ENCODE data around the gene MACROH2A2.
"Not testable (repeated sequence)": the region's sequence is repeated elsewhere in the genome, so short reads cannot be mapped to it uniquely, and the experiment has no call there.

The MACROH2A2 gene

GRCh38 chr10:70052462-70053217 is at the start of gene MACROH2A2:
TSS of gene MACROH2A2 (plus strand) at chr10:70052846. CDS start at chr10:70075659, 22,813 bp downstream.
- DNase-seq (ENCODE audit: low spot score): no peak

GRCh38 chr10:70007116-70007820 is 45.4 kb upstream of the MACROH2A2 start:
- DNase-seq (ENCODE audit: low spot score): no peak

DNA sequence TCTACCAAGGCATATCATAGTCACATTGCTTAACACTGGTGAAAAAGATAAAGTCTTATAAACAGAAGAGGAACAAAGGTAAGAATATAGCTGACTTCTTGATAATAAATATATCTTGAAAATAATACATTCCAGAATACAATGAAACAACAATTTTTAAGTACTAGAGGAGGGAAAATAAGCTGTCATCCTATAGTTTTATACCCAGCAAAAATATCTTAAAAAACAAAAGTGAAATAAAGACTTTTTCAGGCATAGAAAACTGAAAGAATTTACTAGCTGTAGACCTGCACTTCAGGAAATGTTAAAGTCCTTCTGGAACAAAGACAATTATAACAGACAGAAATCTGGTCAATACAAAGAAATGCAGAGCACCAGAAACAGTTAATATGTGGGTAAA is 21.4 kb upstream of the MACROH2A2 start:
- DNase-seq (ENCODE audit: low spot score): no peak

DNA sequence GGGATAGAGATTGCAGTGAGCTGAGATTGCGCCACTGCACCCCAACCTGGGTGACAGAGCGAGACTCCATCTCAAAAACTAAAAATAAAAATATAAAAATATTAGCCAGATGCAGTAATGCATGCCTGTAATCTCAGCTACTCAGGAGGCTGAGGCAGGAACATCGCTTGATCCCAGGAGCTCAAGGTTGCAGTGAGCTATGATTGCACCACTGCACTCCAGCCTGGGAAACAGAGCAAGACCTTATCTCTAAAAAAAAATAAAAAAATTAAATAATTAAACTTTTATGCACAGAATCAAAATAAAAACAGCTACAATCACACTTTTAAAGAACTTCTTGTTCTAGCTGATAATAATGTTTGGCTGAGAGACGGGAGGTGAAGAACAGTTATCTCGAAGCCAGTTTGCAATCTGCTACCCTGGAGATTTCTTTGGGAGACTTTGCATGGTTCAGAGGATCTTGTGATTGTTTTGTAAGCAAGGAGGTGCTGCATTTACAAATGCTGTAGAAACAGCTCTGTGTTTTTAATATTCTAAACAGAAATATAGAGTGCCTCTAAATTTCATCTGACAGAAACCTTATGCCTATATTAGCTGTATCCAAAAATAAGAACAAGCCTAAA is 19.9 kb upstream of the MACROH2A2 start:
- no peak for DNase-seq (ENCODE audit: low spot score)

- DNase-seq (ENCODE audit: low spot score): no peak
Observed at GRCh38 chr10:70034232-70034631, 18.4 kb upstream of the MACROH2A2 start.

GRCh38 chr10:70035531-70035930 is 17.1 kb upstream of the MACROH2A2 start:
- no peak for DNase-seq (ENCODE audit: low spot score)

- no peak for DNase-seq (ENCODE audit: low spot score)
Observed at GRCh38 chr10:70038923-70039322, 13.7 kb upstream of the MACROH2A2 start.

- no peak for DNase-seq (ENCODE audit: low spot score)
Observed at GRCh38 chr10:70041016-70041415, 11.6 kb upstream of the MACROH2A2 start.

DNA sequence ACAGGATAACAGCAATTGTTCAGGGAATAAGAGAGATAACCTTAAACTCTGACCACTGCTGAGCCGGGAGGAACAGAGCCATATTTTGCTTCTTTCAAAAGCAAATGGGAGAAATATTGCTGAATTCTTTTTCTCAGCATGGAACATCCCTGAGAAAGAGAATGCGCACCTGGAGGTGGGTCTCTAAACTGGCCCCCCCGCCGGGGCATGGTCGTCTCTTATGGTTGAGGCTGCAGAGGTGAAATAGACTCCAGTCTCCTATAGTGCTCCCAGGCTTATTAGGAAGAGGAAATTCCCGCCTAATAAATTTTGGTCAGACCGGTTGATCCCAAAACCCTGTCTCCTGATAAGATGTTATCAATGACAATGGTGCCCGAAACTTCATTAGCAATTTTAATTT is 10.9 kb upstream of the MACROH2A2 start:
- not testable (repeated sequence) for DNase-seq (ENCODE audit: low spot score)

GRCh38 chr10:70047066-70047465 is 5.6 kb upstream of the MACROH2A2 start:
- DNase-seq (ENCODE audit: low spot score): not testable (repeated sequence)

- DNase-seq (ENCODE audit: low spot score): no peak
Observed at GRCh38 chr10:70048030-70048723, 4.5 kb upstream of the MACROH2A2 start.

GRCh38 chr10:70051848-70052247 is 798 bp upstream of the MACROH2A2 start:
- DNase-seq (ENCODE audit: low spot score): no peak

DNA sequence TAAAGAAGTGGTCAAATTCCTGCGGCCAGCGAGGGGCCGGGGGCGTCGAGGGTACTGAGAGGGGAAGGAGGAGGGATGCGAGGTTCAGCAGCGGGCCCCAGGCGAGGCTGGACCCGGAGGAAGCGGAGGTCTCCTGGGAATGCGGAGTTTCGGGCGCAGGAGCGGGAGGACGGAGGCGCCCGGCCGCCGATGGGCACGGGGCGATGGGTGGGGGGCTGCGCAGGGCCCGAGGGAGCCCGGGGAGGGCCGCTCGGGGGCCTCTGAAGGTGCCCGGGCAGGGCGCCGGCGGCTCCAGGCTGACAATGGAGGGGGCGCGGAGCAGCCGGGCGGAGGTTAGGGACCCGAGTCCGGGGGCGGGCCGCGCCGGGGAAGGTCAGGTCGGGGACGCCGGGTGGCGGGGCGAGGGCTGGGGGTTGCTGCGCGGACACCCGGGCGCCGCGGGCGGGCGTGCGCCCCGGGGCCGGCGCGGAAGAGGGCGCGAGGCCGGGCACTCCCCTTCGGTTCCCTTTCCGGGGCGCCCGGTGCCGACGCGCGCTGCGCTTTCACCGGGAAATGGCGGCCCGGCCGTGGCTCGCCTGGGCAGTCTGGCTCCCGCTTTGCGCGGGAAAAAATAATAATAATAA is 683 bp downstream of the MACROH2A2 start:
- DNase-seq (ENCODE audit: low spot score): no peak

DNA sequence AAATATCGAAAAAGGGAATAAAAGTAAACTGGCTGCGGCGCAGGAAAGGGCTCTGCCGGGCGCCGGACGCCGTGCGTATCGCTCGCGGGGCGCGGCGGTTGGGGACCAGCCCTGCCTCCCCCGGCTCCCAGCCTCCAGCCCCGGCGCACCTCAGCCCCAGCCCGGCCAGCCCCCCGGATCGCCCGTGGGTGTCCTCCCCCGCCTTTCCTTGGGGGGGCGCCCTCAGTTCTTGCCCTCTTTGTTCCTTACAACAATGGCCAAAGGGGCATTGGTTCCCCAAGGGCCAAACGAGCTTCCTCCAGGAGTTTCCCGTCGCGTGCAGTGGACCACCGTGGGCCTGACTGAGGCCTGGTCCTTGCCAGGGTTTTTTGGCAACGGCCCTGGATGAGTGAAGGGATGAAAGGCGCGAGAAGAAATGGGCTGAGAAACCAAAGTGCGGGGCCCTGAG is 1.2 kb downstream of the MACROH2A2 start:
- no peak for DNase-seq (ENCODE audit: low spot score)

DNA sequence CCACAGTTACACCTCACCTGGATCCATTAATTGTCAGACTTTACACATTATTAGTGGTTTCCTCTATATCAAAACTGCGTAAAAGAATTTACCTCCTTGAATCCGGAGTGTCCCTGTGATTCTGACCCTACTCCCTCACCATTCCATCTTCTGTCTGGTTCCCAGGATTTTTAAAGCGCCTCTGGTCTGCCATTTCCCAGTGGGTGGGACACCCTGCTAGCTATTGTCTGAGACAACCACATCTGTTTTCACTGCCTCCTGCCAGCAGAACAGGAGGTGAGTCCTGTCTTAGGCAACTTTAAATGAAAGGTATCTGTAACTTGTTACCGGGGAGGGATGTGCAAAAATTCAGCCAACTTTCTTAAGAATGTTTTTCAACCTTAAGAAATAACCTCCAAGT is 2.3 kb downstream of the MACROH2A2 start:
- DNase-seq (ENCODE audit: low spot score): no peak

- DNase-seq (ENCODE audit: low spot score): no peak
Observed at GRCh38 chr10:70055550-70055949, 2.9 kb downstream of the MACROH2A2 start.

DNA sequence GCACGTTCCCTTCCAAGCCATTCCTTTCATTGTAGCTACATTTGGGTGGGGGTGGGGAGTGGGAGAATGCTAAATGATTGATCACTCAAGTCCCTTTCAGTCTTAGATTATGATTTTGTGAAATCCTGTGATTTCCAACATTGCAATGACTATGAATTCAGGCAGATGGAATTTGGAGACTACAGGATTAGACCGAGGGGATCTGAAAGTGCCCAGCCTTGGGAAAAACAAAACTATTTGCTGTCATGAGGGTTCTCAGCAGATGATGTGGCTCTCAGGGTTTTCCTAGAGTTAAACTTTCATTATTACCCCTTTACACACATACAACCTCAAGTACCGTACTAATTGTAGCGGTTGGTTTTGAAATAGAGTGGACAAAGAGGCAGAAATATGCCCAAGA is 4.7 kb downstream of the MACROH2A2 start:
- DNase-seq (ENCODE audit: low spot score): no peak

- no peak for DNase-seq (ENCODE audit: low spot score)
Observed at GRCh38 chr10:70060389-70060788, 7.7 kb downstream of the MACROH2A2 start.

DNA sequence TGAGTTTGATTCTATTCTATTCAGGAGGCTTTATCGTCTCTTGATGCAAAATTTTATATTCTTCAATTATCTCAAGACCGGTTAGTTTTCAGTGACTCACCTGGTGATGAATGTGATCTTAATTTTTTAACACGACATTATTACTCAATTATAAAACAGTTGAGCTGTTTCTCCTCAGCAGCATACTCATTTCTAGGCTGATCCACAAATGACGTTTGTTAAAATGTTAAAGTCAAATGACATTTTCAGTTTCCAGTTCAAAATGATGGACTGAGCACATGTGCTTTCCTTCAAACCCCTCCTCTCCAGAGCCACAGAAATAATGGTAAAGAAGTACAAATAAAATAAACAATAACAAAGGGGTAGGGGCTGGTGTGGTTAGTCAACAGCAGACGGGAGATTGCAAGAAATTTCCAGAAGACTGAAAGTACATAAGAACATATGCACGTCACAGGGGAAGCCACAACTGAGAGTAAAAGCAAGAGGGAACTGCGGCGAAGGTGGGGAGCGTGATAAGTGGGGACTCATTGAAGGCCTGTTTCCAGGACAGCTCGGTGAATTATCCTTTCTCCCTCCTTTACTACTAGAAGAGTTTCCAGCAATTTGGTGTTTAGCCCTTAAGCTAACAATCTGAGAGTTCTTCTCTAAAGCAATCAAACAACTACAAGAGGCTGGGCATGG is 10.9 kb downstream of the MACROH2A2 start:
- DNase-seq (ENCODE audit: low spot score): no peak

- DNase-seq (ENCODE audit: low spot score): no peak
Observed at GRCh38 chr10:70064486-70064885, 11.8 kb downstream of the MACROH2A2 start.

GRCh38 chr10:70066190-70066589 is 13.5 kb downstream of the MACROH2A2 start:
- DNase-seq (ENCODE audit: low spot score): no peak
